NCI-H345 treated with DMSO at 0.1 percent for 48 hours (cell line): ENCODE data around the gene RBM4.

Experiments used
- DNase-seq: peaks from one replicate; lab custom pipeline; 2025; ENCODE audit not compliant: unreplicated experiment; lab: John Stamatoyannopoulos, UW

The RBM4 gene

GRCh38 chr11:66649903-66650302 lies 11.4 kb downstream of the RBM4 start:
- DNase-seq = no peak

GRCh38 chr11:66651016-66651415 lies 12.5 kb downstream of the RBM4 start:
- DNase-seq = no peak

- no peak for DNase-seq
Observed at GRCh38 chr11:66652651-66653050, 14.1 kb downstream of the RBM4 start.

GRCh38 chr11:66653123-66653522 lies 14.6 kb downstream of the RBM4 start:
- no peak for DNase-seq

- no peak for DNase-seq
Observed at GRCh38 chr11:66659763-66660162, 21.3 kb downstream of the RBM4 start.

GRCh38 chr11:66663741-66664296 lies 25.3 kb downstream of the RBM4 start:
- DNase-seq = no peak

- no peak for DNase-seq
Observed at GRCh38 chr11:66665369-66665768, 26.9 kb downstream of the RBM4 start.

GRCh38 chr11:66670816-66671215 lies 32.3 kb downstream of the RBM4 start:
- DNase-seq = no peak

GRCh38 chr11:66674964-66675602 lies 36.6 kb downstream of the RBM4 start:
- peak; percentile 13 for DNase-seq

GRCh38 chr11:66676282-66676919 lies 37.9 kb downstream of the RBM4 start:
- no peak for DNase-seq

- DNase-seq = no peak
Observed at GRCh38 chr11:66676931-66677598, 38.6 kb downstream of the RBM4 start.

- DNase-seq = peak; percentile 96
Observed at GRCh38 chr11:66677599-66678375, 39.3 kb downstream of the RBM4 start, which contains the start of gene RBM4B. TSS of gene RBM4B (minus strand) at chr11:66677887. CDS start at chr11:66677079, 808 bp downstream.

- DNase-seq = no peak
Observed at GRCh38 chr11:66680966-66681645, 42.6 kb downstream of the RBM4 start.

- DNase-seq = no peak
Observed at GRCh38 chr11:66683877-66684276, 45.4 kb downstream of the RBM4 start.

GRCh38 chr11:66684635-66685034 lies 46.1 kb downstream of the RBM4 start:
- DNase-seq = no peak

GRCh38 chr11:66685276-66686099 lies 47.0 kb downstream of the RBM4 start:
- DNase-seq = no peak

GRCh38 chr11:66686100-66686785 lies 47.7 kb downstream of the RBM4 start:
- DNase-seq = no peak

GRCh38 chr11:66686801-66687750 lies 48.6 kb downstream of the RBM4 start:
- DNase-seq = no peak
